Testis (tissue), 2 donors: ENCODE results near the gene ANGEL2.

ENCODE experiments used
- CTCF ChIP-seq, 3 experiments: fragments of 450-650 bp in 2 of 3; fragments of 200-600 bp in 1 of 3; sonication (generic) in 1 of 3; IDR thresholded peaks; one replicate each; pipeline ENCODE4 v1.5.1; 2016 to 2019; ENCODE audit warnings: antibody characterized with exemption in 3 of 3, mild to moderate bottlenecking in 2 of 3, moderate library complexity in 1 of 3
- POLR2A ChIP-seq: fragments of 450-650 bp; IDR thresholded peaks from one replicate; pipeline ENCODE4 v1.6.1; 2017; ENCODE audit warnings: antibody characterized with exemption, mild to moderate bottlenecking, moderate library complexity

DNA sequence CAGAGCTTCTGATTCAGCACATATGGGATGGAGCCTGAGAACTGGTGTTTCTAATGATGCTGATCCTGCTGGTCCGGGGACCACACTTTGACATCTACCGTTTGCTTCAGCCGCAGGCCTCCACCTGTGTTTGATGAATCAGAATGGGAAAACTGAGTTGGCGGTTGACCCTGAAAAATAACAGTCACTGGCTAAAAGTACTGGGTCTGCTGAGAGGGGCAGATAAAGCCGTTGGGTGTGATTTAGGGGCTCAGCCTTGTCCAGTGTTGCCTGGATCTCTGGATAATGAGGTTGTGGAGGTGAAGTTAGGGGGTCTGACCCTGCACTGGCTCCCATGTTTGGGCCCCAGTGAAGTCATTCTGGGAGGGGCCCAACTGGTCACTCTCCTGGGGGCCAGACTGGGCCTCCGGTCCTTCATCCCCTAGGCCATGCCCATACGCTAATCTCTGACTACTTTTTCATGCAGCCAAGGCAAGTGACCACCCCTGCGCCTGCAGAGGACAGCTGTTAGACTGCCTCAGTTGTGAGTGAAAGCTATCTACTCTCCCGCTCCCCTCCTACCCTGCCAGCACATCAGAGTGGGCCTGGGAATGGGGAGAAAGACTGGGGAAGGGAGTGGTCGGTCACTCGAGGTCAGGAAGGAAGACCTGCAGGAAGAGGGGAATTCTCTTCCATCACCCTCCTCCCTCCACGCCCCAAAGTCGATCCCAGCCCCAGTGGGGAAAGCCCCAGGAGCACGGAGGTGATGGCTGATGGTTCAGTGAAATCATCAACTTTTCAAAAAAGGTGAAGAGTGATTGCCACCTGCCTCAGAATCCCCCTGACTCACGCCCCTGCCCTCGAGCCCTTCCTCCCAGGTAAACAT, 37.7 kb downstream of the ANGEL2 start:
- TF ChIP-seq POLR2A (no peak), CTCF (IDR thresholded peaks at IDR 0.05) (no peak)
